ENCODE data around the gene PRKCQ. TPM values are rescaled to one million over a fixed set of nuclear protein-coding genes. Genes with fewer than 3 reads are reported as not detected.

The PRKCQ gene
- total and polyA plus RNA-seq, 2 of the 8 experiments (the other 6 are each of a cell fraction or from before 2014, with no cell fraction given), result 9.1 to 22.6 TPM

GRCh38 chr10:6578251-6578771, 1.8 kb downstream of the PRKCQ start (continued):
- TF ChIP-seq CHD7 (IDR thresholded peaks at IDR 0.05; ENCODE audit: insufficient replicate concordance, low read length), result no peak
- no peak for TF ChIP-seq FOSL1 (IDR thresholded peaks at IDR 0.05; ENCODE audit: insufficient read depth, low read depth, low read length)
- TF ChIP-seq JUN (IDR thresholded peaks at IDR 0.05; ENCODE audit: low read depth, low read length), result no peak
- TF ChIP-seq HDAC2 (IDR thresholded peaks at IDR 0.05; ENCODE audit: borderline replicate concordance in 1 of 2, low read depth in 2 of 2, low read length in 2 of 2), result no peak
- TF ChIP-seq ASH2L (IDR thresholded peaks at IDR 0.05; ENCODE audit: low read length), result no peak
- no peak for TF ChIP-seq BRCA1 (IDR thresholded peaks at IDR 0.05; ENCODE audit: low read depth, low read length)
- TF ChIP-seq SP1 (IDR thresholded peaks at IDR 0.05; ENCODE audit: low read depth, low read length), result no peak
- no peak for TF ChIP-seq ATF3 (IDR thresholded peaks at IDR 0.05; ENCODE audit: insufficient read depth, low read depth, low read length)
- no peak for TF ChIP-seq GTF2F1 (IDR thresholded peaks at IDR 0.05; ENCODE audit: borderline replicate concordance, low read depth, low read length)
- no peak for TF ChIP-seq CHD2 (IDR thresholded peaks at IDR 0.05; ENCODE audit: low read length)
- no peak for TF ChIP-seq RXRA (IDR thresholded peaks at IDR 0.05; ENCODE audit: insufficient read depth, low read depth, low read length)
